Measurements from ENCODE around the gene BTG1.

BTG1 gene, protein sequence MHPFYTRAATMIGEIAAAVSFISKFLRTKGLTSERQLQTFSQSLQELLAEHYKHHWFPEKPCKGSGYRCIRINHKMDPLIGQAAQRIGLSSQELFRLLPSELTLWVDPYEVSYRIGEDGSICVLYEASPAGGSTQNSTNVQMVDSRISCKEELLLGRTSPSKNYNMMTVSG
- total RNA-seq, result 195 to 1,156 (median 618) reads per million in 3 experiments

GRCh38 chr12:92145731-92146496, at the start of gene BTG1:
Gene BTG1, minus strand, starts transcription at chr12:92145846. Its CDS starts 311 bp downstream, at chr12:92145535.
- DNase-seq, result peak; percentile 100

GRCh38 chr12:92194561-92194960, 48.9 kb upstream of the BTG1 start:
- no peak for DNase-seq

DNA sequence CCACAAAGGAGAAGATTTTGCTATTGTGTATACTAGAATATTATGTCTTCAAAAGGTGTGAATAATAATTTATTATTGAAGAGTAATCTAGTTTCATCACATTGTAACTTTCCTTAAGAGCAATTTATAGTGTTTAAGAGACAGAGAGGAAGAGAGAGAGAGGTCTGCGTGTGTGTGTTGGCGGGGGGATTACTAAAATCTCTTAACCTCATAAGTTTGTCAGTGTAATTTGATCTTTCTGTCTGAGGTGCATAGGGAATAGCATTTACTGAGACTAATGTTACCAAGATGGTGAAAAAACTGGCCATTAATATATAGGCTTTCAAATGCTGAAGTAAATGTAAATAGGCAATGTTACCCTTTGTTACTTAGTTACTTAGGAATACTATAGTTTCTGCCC, 48.2 kb upstream of the BTG1 start:
- no peak for DNase-seq

DNA sequence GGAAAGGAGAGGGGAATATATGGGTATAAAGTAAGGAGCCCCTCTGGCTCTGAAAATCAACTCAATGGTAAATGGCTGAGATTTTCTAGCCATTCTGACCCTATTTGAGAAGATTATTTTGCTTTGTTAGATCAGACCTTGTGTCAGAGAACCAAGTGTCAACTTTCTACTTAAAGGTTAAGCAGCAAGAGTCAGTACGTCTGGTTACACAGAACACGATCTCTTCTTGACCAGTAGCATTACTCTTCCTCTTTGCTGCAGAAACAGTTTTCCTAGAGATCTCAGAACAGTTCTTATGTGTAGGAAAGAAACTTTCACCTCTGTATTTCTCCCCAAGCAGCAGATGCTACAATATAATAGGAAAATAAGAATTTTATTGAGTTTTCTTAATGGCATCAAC, 47.4 kb upstream of the BTG1 start:
- no peak for DNase-seq

DNA sequence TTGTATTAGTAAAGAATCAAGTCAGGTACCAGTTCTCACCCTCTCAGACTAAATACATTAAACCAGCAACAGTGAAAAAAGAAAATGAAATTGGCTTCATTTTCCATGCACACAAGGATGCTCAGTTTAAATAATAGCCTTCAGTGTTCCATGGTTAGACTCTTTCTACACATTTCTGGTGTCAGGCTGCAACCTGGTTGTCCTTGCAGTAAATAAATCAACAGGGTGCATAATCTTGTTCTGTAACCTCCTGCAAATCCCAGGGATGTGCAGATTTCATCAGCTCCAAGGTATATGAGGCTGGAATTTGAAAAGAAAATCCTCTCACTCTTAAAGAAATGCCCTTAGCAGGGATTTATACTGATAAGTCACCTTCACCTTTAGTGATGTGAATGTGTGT, 46.7 kb upstream of the BTG1 start:
- DNase-seq, result no peak

- no peak for DNase-seq
Measured at GRCh38 chr12:92191061-92191460, 45.4 kb upstream of the BTG1 start.

- DNase-seq, result no peak
Measured at GRCh38 chr12:92188517-92189188, 43.0 kb upstream of the BTG1 start.

- peak; percentile 47 for DNase-seq
Measured at GRCh38 chr12:92186038-92186470, 40.4 kb upstream of the BTG1 start.

DNA sequence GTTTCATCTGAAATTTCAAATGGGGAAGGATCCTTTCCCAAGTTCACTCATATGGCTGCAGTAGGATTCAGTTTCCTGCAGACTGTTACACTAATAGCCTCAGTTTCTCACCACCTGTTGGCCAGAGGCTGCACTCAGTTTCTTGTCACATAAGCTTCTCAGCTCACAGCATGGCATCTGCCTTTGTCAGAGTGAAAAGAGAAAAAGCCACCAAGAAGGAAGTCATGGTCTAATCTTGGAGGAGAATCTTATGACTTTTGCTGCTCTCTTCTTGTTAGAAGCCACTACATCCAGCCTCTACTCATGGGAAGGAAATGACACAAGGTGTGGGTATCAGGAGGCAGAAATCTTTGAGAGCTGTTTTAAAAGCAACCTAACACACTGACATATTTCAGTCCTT, 39.4 kb upstream of the BTG1 start:
- DNase-seq, result peak; percentile 60

DNA sequence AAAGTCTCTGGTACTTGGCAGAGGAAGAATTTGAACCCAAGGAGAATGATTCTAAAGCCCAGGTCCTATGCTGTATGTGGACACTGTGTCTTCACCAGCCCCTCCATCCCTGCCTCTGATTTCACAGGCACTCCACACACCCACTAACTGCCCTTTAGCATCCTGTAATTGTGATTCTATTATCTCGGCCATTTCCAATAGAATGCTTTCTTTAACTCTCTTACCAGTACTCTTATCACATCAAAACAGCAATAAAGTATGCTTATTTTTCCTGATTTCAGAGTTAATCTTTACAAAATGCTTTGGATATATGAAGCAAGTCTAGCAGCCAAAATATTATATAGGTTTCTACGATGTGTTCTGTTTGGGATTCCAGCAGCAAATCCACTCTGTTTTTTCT, 37.9 kb upstream of the BTG1 start:
- no peak for DNase-seq

DNA sequence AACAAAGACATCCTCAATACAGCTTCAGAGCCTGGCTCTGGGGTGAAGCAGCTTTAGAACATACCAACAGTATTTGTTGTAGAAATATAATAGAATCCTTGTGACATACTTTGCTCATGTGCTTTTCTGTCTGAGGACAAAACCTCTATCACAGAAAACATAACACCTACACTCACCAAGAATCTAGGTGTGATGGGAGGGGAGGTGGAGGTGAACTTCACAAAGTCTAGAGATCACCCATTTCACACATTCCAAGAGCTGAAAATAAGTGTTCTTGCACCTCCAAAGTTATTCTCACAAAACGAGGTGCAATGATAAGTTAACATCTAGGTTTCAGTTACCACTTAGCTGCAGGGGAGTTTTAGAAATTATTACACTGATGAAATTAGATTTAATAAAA, 32.7 kb upstream of the BTG1 start:
- DNase-seq, result no peak

GRCh38 chr12:92176646-92177045, 31.0 kb upstream of the BTG1 start:
- DNase-seq, result no peak

DNA sequence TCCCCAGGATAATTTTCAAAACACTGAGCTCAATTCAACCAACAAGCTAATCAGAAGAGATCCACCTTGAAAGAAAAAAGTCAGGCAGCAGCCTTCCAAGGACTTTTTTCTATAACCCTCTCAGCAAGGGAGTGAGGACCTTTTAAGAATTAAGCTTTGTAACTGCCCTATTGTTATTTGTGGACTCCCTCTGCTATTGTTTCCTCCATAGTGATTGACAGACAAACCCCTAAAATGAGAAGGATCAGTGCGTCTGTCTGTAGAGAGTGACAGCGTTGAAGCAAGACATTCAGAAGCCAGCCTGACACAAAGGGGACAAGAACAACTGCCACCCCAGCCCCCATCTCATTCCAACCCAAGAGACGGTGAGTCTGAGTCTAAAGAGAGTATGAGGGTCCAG, 30.3 kb upstream of the BTG1 start:
- DNase-seq, result no peak

GRCh38 chr12:92170050-92170449, 24.4 kb upstream of the BTG1 start:
- DNase-seq, result no peak

DNA sequence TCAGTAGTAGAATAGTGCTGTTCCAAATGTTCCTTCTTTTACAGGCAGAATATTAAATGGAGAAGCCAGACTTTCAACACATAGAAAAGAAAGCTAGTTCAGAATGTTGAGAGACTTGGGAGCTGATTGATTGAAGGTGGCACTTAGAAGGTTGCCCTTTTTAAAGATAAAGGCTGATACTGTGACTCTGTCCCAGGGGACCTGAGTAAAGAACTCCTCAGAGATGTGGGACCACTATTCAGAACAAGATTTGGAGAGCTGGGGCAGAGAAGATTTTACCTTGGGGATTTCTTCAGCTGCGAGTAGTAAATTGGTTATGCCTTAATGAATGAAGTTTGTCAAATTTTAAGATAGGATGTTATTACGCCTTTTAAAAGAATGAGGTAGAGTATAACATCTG, 21.4 kb upstream of the BTG1 start:
- DNase-seq, result no peak

GRCh38 chr12:92164712-92165111, 19.1 kb upstream of the BTG1 start:
- no peak for DNase-seq

DNA sequence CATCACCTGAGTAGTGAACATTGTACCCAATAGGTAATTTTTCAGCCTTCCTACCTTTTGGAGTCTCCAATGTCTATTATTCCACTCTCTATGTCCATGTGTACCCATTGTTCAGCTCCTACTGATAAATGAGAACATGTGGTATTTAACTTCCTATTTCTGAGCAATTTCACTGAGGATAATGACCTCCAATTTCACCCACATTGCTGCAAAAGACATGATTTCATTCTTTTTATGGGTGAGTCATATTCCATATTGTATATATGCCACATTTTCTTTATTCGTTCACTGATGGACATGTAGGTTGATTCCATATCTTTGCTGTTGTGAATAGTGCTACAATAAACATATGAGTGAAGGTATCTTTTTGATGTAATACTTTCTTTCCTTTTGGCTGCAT, 16.4 kb upstream of the BTG1 start:
- no peak for DNase-seq

DNA sequence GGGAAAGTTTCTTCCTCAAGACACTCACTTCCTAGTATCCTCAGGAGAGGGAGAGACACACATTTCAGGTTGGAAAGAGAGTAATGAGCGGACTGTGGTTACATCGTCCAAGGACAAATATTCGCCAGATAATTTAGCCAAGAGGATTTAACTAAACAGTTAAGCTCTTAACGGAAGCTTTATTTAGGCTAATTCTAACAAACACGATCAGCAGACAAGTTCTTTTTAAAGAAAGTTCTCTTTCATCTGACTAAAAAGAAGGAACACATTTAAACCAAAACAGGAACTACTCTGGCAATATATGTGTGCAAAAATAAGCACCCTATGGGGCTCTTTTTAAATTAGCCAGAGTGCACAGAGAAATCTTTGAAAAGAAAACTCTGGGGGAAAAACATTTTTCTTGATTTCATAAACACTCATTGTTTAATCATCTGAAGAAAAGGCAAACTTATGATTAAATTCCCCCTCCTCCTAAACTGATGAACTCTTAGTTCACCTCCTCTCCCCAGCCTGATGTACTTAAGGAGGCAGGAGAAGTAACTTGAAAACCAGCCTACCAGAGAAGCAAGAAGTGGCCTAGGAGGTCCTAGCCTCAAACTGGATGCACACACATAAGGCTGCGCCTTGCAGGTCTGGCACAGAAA, 13.3 kb upstream of the BTG1 start:
- no peak for DNase-seq

DNA sequence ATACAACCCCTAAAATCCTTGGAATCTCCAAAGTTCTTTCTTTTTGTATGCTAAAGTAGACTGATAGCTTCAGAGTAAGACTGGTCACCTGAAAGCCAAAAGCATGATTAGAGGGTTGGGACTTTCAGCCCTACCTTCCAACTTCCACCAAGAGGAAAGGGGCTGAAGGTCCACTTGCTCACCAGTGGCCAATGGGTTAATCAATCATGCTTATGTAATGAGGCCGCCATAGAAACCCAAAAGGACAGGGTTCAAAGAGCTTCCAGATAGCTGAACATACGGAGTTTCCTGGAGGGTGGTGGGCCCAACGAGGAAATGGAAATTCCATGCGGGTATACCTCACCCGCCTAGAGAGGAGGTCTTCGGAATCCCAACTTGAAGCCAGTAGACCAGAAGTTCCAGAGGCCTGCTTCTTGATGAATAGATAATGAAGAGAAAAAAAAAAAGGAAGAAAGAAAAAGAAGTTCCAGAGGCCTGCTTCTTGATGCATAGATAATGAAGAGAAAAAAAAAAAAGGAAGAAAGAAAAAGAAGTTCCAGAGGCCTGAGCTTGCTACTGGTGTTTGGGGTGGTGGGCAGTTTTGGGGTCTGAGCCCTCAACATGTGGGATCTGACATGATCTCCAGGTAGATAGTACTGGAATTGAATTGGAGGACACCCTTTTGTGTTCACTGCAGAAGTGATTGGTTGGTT, 11.2 kb upstream of the BTG1 start:
- no peak for DNase-seq

- no peak for DNase-seq
Measured at GRCh38 chr12:92156139-92156538, 10.5 kb upstream of the BTG1 start.

DNA sequence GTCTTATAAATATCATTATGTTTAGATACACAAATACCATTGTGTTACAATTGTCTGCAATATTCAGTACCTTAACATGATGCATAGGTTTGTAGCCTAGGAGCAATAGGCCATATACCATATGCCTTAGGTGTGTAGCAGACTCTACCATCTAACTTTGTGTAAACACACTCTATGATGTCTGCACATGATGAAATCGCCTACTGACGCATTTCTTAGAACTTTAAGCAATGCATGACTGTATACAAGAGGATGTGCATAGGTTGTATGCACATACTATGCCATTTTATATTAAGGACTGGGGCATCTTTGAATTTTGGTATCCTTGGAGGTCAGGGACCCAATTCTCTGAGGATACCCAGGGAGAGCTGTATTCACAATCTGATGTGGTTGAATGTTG, 10.1 kb upstream of the BTG1 start:
- no peak for DNase-seq

GRCh38 chr12:92151916-92152315, 6.3 kb upstream of the BTG1 start:
- DNase-seq, result no peak

- DNase-seq, result no peak
Measured at GRCh38 chr12:92149563-92149962, 3.9 kb upstream of the BTG1 start.

Measured in central memory CD4-positive, alpha-beta T cell (primary cell).